Stimulated activated CD4-positive, alpha-beta T cell treated with anti-CD3 and anti-CD28 coated beads, TNF-alpha, amount 100 ng/mL, for 1 hour (primary cell): ENCODE data around the gene TST.
"Not testable (repeated sequence)": the region's sequence is repeated elsewhere in the genome, so short reads cannot be mapped to it uniquely, and the experiment has no call there.

Experiments
- DNase-seq, 3 donors: peaks; one replicate each; pipeline ENCODE4 v3.0.0-alpha.2; 2020; ENCODE audit warnings: low read depth in 3 of 3, low spot score in 1 of 3

The TST gene

DNA sequence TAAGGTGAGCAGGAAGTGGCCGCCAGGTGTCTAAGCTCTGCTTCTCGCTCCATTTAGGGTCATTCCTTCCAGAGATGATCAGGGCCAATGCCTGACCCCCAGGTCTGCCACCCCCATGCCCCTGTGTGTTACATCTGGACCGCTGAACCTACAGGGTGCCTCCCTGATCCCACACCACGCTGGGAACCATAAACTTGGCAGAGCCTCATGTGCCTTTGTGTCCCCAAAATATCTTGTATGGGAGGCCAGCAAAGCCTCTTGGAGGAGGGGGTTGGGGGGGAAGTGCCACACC is 3.7 kb downstream of the TST start:
- DNase-seq: no peak

GRCh38 chr22:37014835-37015586 is 4.2 kb downstream of the TST start:
- no peak for DNase-seq

GRCh38 chr22:37014415-37014806 is 4.8 kb downstream of the TST start:
- no peak for DNase-seq

- no peak for DNase-seq
These were observed 6.3 kb downstream of the TST start for GRCh38 chr22:37012956-37013355.

DNA sequence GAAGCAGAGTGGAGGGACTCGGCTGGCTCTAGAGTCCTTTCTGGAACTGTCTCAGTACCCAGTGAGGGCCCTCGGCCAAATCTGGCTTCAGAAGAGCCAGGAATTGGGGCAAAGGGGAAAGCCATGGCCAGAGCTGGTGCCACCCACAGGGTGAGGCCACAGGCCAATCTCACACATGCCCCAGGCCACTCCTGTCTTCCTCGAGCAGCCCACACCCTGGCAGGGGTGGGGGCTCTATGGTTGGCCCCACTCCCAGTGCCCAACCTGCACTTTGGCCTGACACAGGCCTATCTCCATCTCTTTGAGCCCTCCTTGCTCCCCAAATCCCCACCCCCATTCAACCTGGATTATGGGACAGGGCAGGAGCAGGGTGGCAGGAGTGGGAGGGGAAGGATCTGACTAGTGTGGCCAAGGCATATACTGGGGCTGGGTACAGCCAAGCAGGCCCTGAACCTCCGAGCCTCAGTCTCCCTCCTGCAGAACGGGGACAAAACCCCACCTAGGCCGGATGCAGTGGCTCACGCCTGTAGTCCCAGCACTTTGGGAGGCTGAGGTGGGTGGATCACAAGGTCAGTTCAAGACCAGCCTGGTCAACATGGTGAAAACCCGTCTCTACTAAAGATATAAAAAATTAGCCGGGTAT is 6.9 kb downstream of the TST start:
- no peak for DNase-seq

GRCh38 chr22:37011472-37011871 is 7.8 kb downstream of the TST start:
- DNase-seq: no peak

DNA sequence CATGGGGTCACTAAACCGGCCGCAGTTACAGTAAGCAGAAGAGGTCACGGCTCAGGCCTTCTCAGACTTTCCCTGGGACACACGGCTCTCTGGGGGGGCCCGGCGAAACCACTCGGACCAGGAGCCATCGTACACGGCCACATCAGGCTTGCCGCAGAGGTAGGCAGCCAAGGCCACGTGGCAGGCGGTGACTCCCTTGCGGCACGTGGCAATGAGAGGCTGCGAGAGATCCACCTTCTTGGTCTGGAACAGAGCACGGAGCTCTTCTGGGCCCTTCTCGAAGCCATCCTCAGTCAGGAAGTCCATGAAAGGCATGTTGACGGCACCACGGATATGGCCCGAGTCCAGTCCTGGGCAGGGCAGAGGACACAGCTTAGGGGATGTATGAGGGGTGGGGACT is 8.3 kb downstream of the TST start:
- DNase-seq: no peak

- DNase-seq: no peak
These were observed 9.1 kb downstream of the TST start for GRCh38 chr22:37010174-37010573.

DNA sequence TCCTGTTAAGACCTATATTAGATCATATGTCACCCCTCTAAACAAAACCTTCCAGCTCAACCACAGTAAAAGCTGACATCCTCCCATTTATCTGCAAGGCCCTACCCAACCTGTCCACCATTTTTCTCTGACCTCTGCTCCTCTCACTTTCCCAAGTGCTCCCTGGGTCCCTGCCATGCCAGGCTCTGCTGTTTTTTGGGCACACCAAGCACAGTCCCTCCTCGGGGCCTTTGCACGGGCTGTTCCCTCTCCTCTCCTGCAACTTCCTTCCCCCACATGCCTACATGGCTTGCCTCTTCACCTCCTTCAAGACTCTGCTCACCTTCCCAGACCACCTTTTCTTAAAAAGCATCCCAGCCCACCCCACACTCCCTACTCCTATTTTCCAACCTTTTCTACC is 9.8 kb downstream of the TST start:
- no peak for DNase-seq

GRCh38 chr22:37008365-37008764 is 10.9 kb downstream of the TST start:
- DNase-seq: no peak

- no peak for DNase-seq
These were observed 11.6 kb downstream of the TST start for GRCh38 chr22:37007651-37008050.

DNA sequence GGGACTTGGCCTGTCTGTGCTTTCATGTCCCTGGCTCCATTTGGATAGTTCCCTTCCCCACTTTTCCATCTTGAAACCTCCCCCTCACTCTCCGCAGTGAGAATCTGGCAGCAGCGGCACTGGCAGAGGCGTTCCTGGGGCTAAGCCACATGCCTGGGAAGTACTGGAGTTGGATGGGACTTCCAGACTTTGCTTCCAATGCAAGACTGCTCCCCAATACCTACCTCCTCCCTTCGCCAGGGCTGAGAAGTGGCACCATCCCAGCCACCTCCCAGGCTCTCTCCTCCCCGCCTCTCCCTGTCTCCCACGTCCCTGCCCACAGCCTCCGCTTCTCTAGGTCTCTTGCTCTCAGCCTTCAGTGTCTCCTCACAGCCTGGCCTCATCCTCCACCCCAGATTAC is 16.6 kb downstream of the TST start:
- DNase-seq: no peak

- no peak for DNase-seq
These were observed 17.4 kb downstream of the TST start for GRCh38 chr22:37001826-37002225.

GRCh38 chr22:37000676-37001534 is 18.3 kb downstream of the TST start:
- DNase-seq: no peak

GRCh38 chr22:36999463-36999862 is 19.8 kb downstream of the TST start:
- DNase-seq: no peak

DNA sequence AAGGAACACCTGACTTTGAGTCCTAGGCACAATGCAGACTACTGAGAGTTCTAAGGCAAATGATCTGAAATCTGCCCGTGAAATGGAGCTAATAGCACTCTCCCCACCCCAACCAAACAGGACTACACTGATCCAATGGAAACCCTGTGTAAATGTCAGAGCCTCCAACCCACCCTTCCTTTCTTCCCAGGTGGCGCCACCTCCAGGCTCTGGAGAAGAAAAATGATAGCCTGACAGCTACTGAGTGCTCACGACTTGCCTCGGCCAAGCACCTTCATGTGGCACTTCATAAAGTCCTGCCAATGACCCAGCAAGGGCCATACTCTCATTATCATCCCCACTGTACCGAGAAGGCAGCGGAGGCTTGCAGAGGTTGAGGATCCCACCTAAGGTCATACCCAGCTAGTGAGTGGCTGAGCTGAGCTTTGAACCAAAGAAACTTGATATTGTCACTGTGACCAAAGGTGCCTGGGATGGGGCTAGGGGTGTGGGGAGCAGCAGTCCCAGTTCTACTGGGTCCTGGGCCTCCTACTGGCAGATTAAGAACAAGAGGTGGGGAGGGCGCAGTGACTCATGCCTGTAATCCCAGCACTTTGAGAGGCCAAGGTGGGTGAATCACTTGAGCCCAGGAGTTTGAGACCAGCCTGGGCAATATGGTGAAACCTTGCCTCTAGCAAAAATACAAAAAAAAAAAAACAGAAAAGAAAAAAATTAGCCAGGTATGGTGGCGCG is 20.5 kb downstream of the TST start:
- DNase-seq: no peak

- DNase-seq: no peak
These were observed 21.5 kb downstream of the TST start for GRCh38 chr22:36997746-36998145.

GRCh38 chr22:36991206-36991605 is 28.0 kb downstream of the TST start:
- DNase-seq: no peak

DNA sequence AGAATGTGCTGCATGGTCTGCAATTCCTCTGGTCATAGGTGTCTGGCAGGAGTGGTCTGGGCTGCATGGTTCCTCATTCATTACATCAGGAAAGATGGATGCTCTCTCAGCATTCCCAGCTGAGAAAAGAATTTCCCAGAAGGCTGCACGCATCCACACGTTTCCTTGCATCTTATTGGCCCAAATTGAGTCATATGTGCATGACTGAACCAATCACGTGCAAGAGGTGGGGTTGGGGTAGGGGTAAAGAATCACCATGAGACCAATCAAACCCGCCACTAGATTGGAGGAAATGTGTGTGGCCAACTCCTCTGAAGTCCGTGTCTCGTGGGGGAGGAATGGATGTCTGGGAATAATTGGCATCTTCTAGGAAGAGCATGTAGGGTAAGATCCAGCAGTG is 28.8 kb downstream of the TST start:
- DNase-seq: no peak

GRCh38 chr22:36989012-36989411 is 30.2 kb downstream of the TST start:
- not testable (repeated sequence) for DNase-seq

- no peak for DNase-seq
These were observed 31.0 kb downstream of the TST start for GRCh38 chr22:36988075-36988832.
